HG02938 (cell line): ENCODE data around the gene ZNF225.
"Not testable (repeated sequence)": the region's sequence is repeated elsewhere in the genome, so short reads cannot be mapped to it uniquely, and the experiment has no call there.

ENCODE experiments used
- ATAC-seq: cut with Tn5 transposase; IDR thresholded peaks from one replicate; pipeline ENCODE4 v1.9.1; 2021; ENCODE audit warnings: mild to moderate bottlenecking, moderate library complexity; ENCODE audit not compliant: unreplicated experiment

The ZNF225 gene

GRCh38 chr19:44113138-44113783, at the start of gene ZNF225:
ZNF225 (plus strand) TSS chr19:44113399; CDS start chr19:44115828, 2,429 bp downstream.
- peak; percentile 93 for ATAC-seq

- ATAC-seq, result no peak
Measured at GRCh38 chr19:44066305-44066704, 46.9 kb upstream of the ZNF225 start.

GRCh38 chr19:44069415-44069814, 43.8 kb upstream of the ZNF225 start:
- no peak for ATAC-seq

- ATAC-seq, result peak; percentile 97
Measured at GRCh38 chr19:44071824-44072542, 41.2 kb upstream of the ZNF225 start, which contains the start of gene ZNF284. ZNF284 (plus strand) TSS chr19:44072159; CDS start chr19:44076390, 4,231 bp downstream.

GRCh38 chr19:44072543-44073401, 40.4 kb upstream of the ZNF225 start:
- no peak for ATAC-seq

- no peak for ATAC-seq
Measured at GRCh38 chr19:44076325-44076724, 36.9 kb upstream of the ZNF225 start.

GRCh38 chr19:44092108-44092507, 21.1 kb upstream of the ZNF225 start:
- no peak for ATAC-seq

- peak; percentile 81 for ATAC-seq
Measured at GRCh38 chr19:44093931-44094765, 19.1 kb upstream of the ZNF225 start, which contains the start of gene ZNF224. ZNF224 (plus strand) TSS chr19:44094361; CDS start chr19:44097874, 3,513 bp downstream.

- no peak for ATAC-seq
Measured at GRCh38 chr19:44107751-44108150, 5.4 kb upstream of the ZNF225 start.

GRCh38 chr19:44109458-44109857, 3.7 kb upstream of the ZNF225 start:
- no peak for ATAC-seq

GRCh38 chr19:44111910-44112463, 1.2 kb upstream of the ZNF225 start:
- no peak for ATAC-seq

- ATAC-seq, result peak; percentile 5
Measured at GRCh38 chr19:44112802-44113137, 429 bp upstream of the ZNF225 start.

GRCh38 chr19:44113784-44114390, 688 bp downstream of the ZNF225 start:
- peak; percentile 10 for ATAC-seq

GRCh38 chr19:44121162-44121561, 8.0 kb downstream of the ZNF225 start:
- ATAC-seq, result not testable (repeated sequence)

GRCh38 chr19:44131955-44132354, 18.8 kb downstream of the ZNF225 start:
- no peak for ATAC-seq

- ATAC-seq, result peak; percentile 79
Measured at GRCh38 chr19:44141191-44142058, 28.2 kb downstream of the ZNF225 start, which contains the start of gene ZNF234. ZNF234 (plus strand) TSS chr19:44141554; CDS start chr19:44144633, 3,079 bp downstream.

GRCh38 chr19:44142059-44142433, 28.8 kb downstream of the ZNF225 start:
- no peak for ATAC-seq

GRCh38 chr19:44149776-44150175, 36.6 kb downstream of the ZNF225 start:
- no peak for ATAC-seq

GRCh38 chr19:44151491-44151890, 38.3 kb downstream of the ZNF225 start:
- no peak for ATAC-seq
